Skeletal muscle cell (primary cell): ENCODE measurements around the gene POLR2L.

Experiments used
- DNase-seq: peaks from one replicate; pipeline ENCODE4 v3.0.0-alpha.2; 2010; ENCODE audit warnings: low read depth
- H3K4me3 ChIP-seq: 2 replicates; pipeline ENCODE4 v1.5.1; 2011; ENCODE audit warnings: low read depth, mild to moderate bottlenecking, control low read depth, low read length, moderate library complexity

The POLR2L gene

GRCh38 chr11:802018-802617 is 40.2 kb downstream of the POLR2L start:
- H3K4me3 ChIP-seq: no peak overlapping the region
- no peak for DNase-seq

- no peak for DNase-seq
These were observed 41.1 kb downstream of the POLR2L start for GRCh38 chr11:801097-801780.

GRCh38 chr11:800473-800872 is 41.9 kb downstream of the POLR2L start:
- no peak overlapping the region for H3K4me3 ChIP-seq
- no peak for DNase-seq

More at GRCh38 chr11:801097-801780, 41.1 kb downstream of the POLR2L start:
- no peak overlapping the region for H3K4me3 ChIP-seq

GRCh38 chr11:799641-800316 is 42.5 kb downstream of the POLR2L start:
- DNase-seq: no peak
- no peak overlapping the region for H3K4me3 ChIP-seq

- H3K4me3 ChIP-seq: peak within 1 kb of the TSS; percentile 81
- no peak for DNase-seq
These were observed 44.1 kb downstream of the POLR2L start, which contains the start of gene SLC25A22 for GRCh38 chr11:798093-798713. Gene SLC25A22, minus strand, starts transcription at chr11:798281. Its CDS starts 3,275 bp downstream, at chr11:795006.

- peak overlapping the region; percentile 81 for H3K4me3 ChIP-seq
- peak; percentile 79 for DNase-seq
These were observed 44.8 kb downstream of the POLR2L start for GRCh38 chr11:797296-798092.

DNA sequence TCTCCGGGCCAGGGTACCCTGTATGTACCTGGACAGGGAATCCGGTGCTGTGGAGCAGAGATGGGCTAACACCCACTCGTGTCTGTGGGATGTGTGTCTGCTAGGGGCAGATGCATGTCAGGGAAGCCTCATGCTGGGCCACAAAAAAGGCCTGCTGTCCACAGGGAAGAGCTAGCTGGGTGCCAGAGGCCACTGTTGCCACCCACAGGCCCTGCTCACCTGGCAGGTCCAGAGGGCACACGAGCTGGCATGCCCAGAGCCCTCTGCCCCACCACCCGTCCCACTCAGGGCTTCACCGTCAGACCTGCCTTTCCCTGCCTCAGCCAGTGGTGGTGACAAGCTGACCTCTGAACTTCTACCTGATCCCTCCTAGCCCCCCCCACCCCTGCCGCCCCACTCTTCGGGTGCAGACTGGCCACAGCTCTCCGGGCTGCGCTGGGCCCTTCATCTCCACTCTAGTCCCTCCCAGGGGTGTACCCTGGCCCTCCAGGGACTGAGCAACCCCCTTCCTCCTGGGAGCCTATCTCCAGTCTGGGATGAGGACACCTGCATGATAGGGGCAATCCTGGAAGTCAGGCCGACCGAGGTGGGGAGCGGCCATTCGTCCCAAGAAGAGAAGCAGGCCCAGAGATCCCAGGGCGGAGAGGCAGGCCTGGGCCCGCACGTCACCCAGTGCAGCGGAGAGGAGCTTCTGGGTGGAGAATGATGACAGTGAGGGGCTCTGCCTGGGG is 45.6 kb downstream of the POLR2L start:
- peak overlapping the region; percentile 81 for H3K4me3 ChIP-seq

DNA sequence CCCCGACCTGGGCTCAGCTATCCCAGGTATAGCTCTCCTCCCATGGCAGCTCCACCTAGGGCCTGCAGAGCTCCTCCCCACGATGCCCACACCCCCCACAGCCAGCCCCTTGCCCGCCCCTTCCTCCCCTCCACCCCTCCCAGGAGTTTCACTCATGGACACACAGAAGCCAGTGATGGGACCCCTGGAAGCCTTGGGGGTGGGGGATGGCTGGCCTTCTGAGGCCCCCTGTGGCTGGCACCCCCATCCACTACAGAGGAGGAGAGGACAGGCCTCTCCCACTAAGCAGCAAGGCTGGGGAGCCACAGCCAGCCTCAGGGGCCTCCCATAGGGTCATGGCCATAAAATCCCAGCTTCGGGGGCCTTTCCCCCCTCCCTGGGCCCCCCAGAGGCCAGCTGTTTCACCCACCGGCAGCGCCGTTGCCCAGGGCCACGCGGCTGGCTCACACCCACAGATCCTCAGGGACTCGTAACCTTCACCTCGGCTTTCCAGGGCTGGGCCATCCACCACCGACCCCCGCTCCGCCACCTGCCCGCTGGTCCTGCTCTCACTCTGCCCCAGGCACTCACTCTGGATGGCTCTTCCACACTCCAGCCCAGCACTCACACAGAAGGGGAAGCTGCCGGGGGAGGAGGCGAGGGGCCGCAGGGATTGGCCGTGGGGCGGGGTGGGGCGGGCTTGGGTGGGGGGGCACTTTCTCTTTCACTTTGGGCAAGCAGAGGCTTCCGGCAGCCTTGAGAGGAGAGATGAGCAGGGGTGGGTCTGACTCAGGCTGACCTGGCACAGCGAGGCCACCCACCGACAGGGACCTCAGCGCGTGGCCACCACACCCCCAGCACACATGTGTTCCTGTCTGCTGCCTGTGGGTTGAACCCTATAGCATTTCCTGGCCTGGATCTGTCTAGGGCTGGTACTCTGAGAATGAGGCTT is 46.4 kb downstream of the POLR2L start:
- DNase-seq: peak; percentile 70
- H3K4me3 ChIP-seq: peak overlapping the region; percentile 81

More for the DNA sequence above, 45.6 kb downstream of the POLR2L start:
- DNase-seq: no peak

GRCh38 chr11:794766-795633 is 47.3 kb downstream of the POLR2L start:
- peak overlapping the region; percentile 81 for H3K4me3 ChIP-seq
- DNase-seq: no peak

- H3K4me3 ChIP-seq: no peak overlapping the region
- no peak for DNase-seq
These were observed 48.1 kb downstream of the POLR2L start for GRCh38 chr11:794013-794765.

- no peak for DNase-seq
- no peak overlapping the region for H3K4me3 ChIP-seq
These were observed 48.8 kb downstream of the POLR2L start for GRCh38 chr11:793556-793955.

DNA sequence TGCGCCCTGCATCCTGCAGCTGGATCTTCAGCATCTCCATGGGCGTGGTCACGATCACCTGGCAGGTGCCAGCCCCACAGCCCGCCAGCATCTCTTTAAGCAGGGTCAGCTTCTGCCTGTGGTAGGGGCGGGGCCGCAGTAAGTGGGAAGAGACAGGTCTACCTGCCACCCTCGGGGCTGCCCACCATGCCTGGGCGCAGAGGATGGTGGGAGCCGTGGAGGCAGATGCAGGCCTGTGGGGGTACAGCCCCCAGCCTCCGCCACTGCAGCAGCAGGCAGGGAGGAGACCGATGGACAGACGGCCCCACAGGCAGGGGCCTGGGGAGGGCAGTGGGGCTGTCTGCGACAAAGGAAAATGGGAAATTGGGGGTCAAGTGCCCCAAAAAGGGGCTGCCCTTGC is 49.5 kb downstream of the POLR2L start:
- H3K4me3 ChIP-seq: no peak overlapping the region
- DNase-seq: no peak

GRCh38 chr11:792535-792821 is 49.9 kb downstream of the POLR2L start:
- no peak for DNase-seq
- H3K4me3 ChIP-seq: no peak overlapping the region

GRCh38 chr11:791658-792534 is 50.4 kb downstream of the POLR2L start:
- DNase-seq: no peak
- H3K4me3 ChIP-seq: no peak overlapping the region

DNA sequence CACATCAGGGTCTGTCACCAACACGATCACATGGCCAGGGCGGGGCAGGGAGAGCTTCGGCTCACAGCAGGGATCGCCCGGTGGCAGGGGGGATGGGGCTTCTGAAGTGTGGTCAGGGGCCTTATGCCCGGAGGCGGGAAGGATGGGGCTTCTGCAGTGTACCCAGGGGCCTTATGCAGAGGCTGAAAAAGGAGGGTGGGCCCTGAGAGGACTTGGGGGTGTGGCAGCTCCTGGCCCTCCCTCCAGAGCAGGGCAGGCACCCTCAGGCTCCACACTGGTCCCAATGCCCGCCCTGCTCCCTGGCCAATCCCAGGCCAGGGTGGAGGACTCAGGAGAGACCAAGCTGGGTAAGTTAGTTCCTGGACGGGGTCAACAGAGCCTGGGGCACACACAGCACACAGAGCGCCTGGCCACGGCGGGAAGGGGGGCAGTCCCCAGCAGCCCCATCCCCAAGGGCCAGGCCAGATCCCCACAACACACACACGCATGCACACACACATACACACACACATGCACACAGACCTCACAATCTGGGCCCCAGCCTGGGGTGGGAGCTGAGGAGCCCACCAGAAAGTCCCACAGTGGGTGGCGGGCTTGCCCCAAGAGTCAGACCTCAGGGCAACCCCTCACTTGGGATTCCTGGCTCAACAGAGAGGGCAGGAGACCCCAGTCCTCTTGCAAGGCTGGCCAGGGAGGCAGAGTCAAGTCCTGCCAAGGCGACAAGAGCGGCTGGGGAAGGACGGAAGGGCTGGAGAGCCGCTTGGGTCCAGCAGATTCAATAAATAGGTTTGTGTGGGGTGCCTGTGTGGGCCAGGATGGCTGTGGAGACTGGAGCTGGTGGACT is 51.4 kb downstream of the POLR2L start:
- DNase-seq: no peak
- no peak overlapping the region for H3K4me3 ChIP-seq
